HEK293T (cell line): ENCODE measurements around the gene C4orf17.

ENCODE experiments used
- BHLHE40 ChIP-seq: fragments of 450-650 bp; IDR thresholded peaks from 2 replicates; pipeline ENCODE4 v1.6.1; 2016; ENCODE audit warnings: mild to moderate bottlenecking, moderate library complexity, borderline replicate concordance
- ELF4 ChIP-seq: fragments of 450-650 bp; IDR thresholded peaks from 2 replicates; pipeline ENCODE4 v1.6.1; 2017; ENCODE audit warnings: antibody characterized with exemption
- FOXA1 ChIP-seq: fragments of 450-650 bp; IDR thresholded peaks from 2 replicates; pipeline ENCODE4 v1.6.1; 2016; ENCODE audit warnings: mild to moderate bottlenecking
- FOXK2 ChIP-seq: fragments of 450-650 bp; IDR thresholded peaks from 2 replicates; pipeline ENCODE4 v1.6.1; 2016; ENCODE audit warnings: mild to moderate bottlenecking
- FOXM1 ChIP-seq: fragments of 450-650 bp; IDR thresholded peaks from 2 replicates; pipeline ENCODE4 v1.6.1; 2017; ENCODE audit warnings: mild to moderate bottlenecking, borderline replicate concordance
- L3MBTL2 ChIP-seq: fragments of 450-650 bp; conservative IDR thresholded peaks from 2 replicates; pipeline ENCODE4 v1.6.1; 2016; ENCODE audit warnings: mild to moderate bottlenecking
- LEF1 ChIP-seq: fragments of 450-650 bp; IDR thresholded peaks from 2 replicates; pipeline ENCODE4 v1.6.1; 2017; ENCODE audit warnings: mild to moderate bottlenecking, borderline replicate concordance
- SP1 ChIP-seq: fragments of 450-650 bp; IDR thresholded peaks from 2 replicates; pipeline ENCODE4 v1.6.1; 2017
- TARDBP ChIP-seq: fragments of 450-650 bp; IDR thresholded peaks from 2 replicates; pipeline ENCODE4 v1.6.1; 2016
- ZNF384 ChIP-seq: fragments of 450-650 bp; IDR thresholded peaks from 2 replicates; pipeline ENCODE4 v1.6.1; 2016

DNA sequence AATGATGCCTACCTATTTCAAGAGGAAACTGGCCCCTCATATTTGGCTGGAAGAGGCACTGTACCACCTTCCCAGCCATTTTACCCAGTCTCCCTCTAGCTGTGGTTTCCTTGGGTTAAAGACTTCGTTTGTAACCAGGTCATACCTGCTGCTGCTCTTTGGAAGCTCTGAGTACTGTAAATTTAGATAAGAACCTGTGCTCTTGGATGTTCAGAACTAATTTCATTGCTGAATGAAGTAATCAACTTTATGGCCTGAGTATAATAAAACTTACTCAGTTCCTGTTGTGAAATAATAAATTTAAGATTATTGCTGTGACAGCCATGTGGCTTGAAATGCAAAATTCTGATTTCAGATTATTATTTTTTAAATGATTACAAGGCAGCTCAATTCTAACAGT, 76.0 kb downstream of the C4orf17 start:
- no peak for TF ChIP-seq L3MBTL2
- TF ChIP-seq FOXK2, result no peak
- TF ChIP-seq BHLHE40, result no peak
- no peak for TF ChIP-seq ELF4
- no peak for TF ChIP-seq ZNF384
- TF ChIP-seq FOXM1, result no peak
- TF ChIP-seq LEF1, result no peak
- no peak for TF ChIP-seq TARDBP
- no peak for TF ChIP-seq SP1
- no peak for TF ChIP-seq FOXA1
